Stimulated activated naive CD8-positive, alpha-beta T cell treated with anti-CD3 and anti-CD28 coated beads, Interleukin-15, Interleukin-2, amounts not matched to agents 100 ng/mL and 50 ng/mL, for 24 hours (primary cell): ENCODE data around the gene RUBCNL.
A peak's percentile ranks its signal among the peaks of the same experiment; 100 is the strongest.
"Not testable (repeated sequence)": the region's sequence is repeated elsewhere in the genome, so short reads cannot be mapped to it uniquely, and the experiment has no call there.

Experiments
- H3K27ac Mint-ChIP-seq: one replicate; pipeline ENCODE4 v1.8.0; 2021; ENCODE audit warnings: mild to moderate bottlenecking, mixed read lengths
- H3K27me3 Mint-ChIP-seq: one replicate; pipeline ENCODE4 v1.8.0; 2021; ENCODE audit warnings: mixed read lengths
- H3K36me3 Mint-ChIP-seq: one replicate; pipeline ENCODE4 v1.8.0; 2021; ENCODE audit warnings: low read depth, mixed read lengths
- H3K4me1 Mint-ChIP-seq: one replicate; pipeline ENCODE4 v1.8.0; 2021; ENCODE audit warnings: low read depth, mixed read lengths
- H3K4me3 Mint-ChIP-seq: one replicate; pipeline ENCODE4 v1.8.0; 2021; ENCODE audit warnings: mild to moderate bottlenecking, mixed read lengths
- H3K9me3 Mint-ChIP-seq: one replicate; pipeline ENCODE4 v1.8.0; 2021; ENCODE audit warnings: mixed read lengths

RUBCNL gene

GRCh38 chr13:46387064-46387851 is at the start of gene RUBCNL:
TSS of gene RUBCNL (minus strand) at chr13:46387252. CDS start at chr13:46372475, 14,777 bp downstream.
- Mint-ChIP-seq H3K36me3 (no peaks in the 10 kb centered on the region), H3K27ac (peak within 1 kb of the TSS; percentile 43), H3K27me3 (peaks cover 35% of the 10 kb centered on the region), H3K4me3 (peak within 1 kb of the TSS; percentile 80), H3K9me3 (no peaks in the 10 kb centered on the region), H3K4me1 (peaks cover 43% of the 10 kb centered on the region)

DNA sequence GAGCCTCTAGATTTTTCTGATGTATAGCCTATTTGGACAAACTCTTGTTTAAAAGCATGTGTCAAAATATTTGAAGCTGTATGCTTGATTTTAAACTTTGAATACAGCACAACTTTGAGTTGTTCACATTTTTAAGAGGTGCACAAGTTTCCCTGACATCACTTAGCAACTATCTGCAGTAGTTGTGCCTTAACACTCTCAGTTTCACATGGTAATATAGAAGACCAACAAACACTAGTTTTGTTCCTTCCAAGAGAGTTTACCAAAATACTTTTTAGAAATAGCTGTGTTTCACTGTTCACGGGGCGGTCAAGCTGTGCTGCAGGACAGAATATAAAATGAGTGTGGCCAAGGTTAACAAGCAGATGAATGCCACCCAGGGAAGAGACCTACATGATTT is 42.5 kb upstream of the RUBCNL start:
- not testable (repeated sequence) for H3K4me1 Mint-ChIP-seq, H3K4me3 Mint-ChIP-seq, H3K36me3 Mint-ChIP-seq, H3K27me3 Mint-ChIP-seq, H3K27ac Mint-ChIP-seq, H3K9me3 Mint-ChIP-seq

DNA sequence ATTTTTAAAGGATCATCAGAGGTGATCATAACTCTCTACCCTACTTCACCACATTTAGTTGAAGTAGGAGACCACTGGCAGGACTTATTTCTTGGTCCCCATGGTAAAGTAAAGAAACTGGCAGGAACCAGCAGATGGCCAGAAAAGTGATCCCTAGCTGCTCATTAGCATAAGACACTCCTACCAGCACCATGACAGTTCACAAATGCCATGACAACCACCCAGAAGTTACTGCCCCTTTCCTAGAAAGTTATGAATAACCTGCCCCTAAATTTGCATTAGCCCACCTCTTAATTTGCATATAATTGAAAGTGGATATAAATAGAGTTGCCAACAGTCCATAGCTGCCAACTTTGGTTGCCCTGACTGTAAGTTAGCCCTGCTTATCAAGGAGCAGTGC is 18.4 kb upstream of the RUBCNL start:
- Mint-ChIP-seq H3K9me3 (peaks cover 2% of the 10 kb centered on the region), H3K27me3 (no peaks in the 10 kb centered on the region), H3K36me3 (no peaks in the 10 kb centered on the region), H3K27ac (no peak overlapping the region), H3K4me1 (peaks cover 24% of the 10 kb centered on the region), H3K4me3 (no peak overlapping the region)

- H3K27ac Mint-ChIP-seq = no peak overlapping the region
Observed at GRCh38 chr13:46404733-46405100, 17.7 kb upstream of the RUBCNL start.

GRCh38 chr13:46403851-46404732 is 17.0 kb upstream of the RUBCNL start:
- H3K27ac Mint-ChIP-seq = no peak overlapping the region
- no peaks in the 10 kb centered on the region for H3K27me3 Mint-ChIP-seq
- no peaks in the 10 kb centered on the region for H3K36me3 Mint-ChIP-seq
- peaks cover 24% of the 10 kb centered on the region for H3K4me1 Mint-ChIP-seq
- H3K9me3 Mint-ChIP-seq = no peaks in the 10 kb centered on the region
- H3K4me3 Mint-ChIP-seq = no peak overlapping the region

More at GRCh38 chr13:46404733-46405100, 17.7 kb upstream of the RUBCNL start:
- Mint-ChIP-seq H3K27me3 (no peaks in the 10 kb centered on the region), H3K4me1 (peaks cover 24% of the 10 kb centered on the region), H3K9me3 (no peaks in the 10 kb centered on the region), H3K4me3 (no peak overlapping the region), H3K36me3 (no peaks in the 10 kb centered on the region)

- Mint-ChIP-seq H3K27me3 (no peaks in the 10 kb centered on the region), H3K9me3 (no peaks in the 10 kb centered on the region), H3K4me3 (no peak overlapping the region), H3K36me3 (no peaks in the 10 kb centered on the region), H3K4me1 (peaks cover 24% of the 10 kb centered on the region), H3K27ac (no peak overlapping the region)
Observed at GRCh38 chr13:46402178-46402577, 15.1 kb upstream of the RUBCNL start.

DNA sequence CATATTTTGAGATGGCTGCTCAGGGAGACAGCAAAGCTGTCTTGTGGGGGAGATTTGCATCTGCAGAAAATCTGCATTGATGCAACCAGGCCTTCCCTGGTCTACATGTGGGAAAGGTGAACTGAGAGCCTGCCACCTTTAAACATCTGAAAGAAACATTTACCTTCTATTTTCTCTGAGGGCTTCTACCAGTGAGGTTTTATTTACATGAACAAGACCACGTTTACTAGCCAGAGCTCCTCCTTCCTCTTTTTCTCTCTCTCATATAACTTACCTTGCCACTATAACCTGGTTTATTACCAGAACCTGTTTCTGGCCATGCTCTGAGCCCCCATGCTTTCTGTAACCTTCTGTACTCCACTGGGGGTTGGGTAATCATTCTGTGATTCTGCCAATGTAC is 14.4 kb upstream of the RUBCNL start:
- peaks cover 24% of the 10 kb centered on the region for H3K4me1 Mint-ChIP-seq
- H3K27me3 Mint-ChIP-seq = no peaks in the 10 kb centered on the region
- H3K27ac Mint-ChIP-seq = no peak overlapping the region
- H3K36me3 Mint-ChIP-seq = no peaks in the 10 kb centered on the region
- H3K9me3 Mint-ChIP-seq = no peaks in the 10 kb centered on the region
- no peak overlapping the region for H3K4me3 Mint-ChIP-seq

DNA sequence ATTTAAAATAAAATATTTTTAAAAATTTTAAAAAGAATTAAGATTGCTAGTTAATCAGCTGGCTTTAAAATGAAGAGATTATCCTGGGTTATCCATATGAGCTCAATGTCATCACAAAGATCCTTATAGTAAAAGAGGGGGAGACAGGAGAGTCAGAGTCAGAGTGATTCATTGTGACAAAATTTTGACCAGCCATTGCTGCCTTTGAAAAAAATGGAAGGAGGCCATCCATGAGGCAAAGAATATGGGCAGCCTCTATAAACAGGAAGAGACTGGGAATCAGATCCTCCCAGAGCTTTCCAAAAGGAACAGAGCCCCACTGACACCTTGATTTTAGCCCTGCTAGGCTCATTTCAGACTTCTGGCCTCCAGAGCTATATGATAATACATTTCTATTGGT is 9.3 kb upstream of the RUBCNL start:
- H3K27me3 Mint-ChIP-seq = no peaks in the 10 kb centered on the region

DNA sequence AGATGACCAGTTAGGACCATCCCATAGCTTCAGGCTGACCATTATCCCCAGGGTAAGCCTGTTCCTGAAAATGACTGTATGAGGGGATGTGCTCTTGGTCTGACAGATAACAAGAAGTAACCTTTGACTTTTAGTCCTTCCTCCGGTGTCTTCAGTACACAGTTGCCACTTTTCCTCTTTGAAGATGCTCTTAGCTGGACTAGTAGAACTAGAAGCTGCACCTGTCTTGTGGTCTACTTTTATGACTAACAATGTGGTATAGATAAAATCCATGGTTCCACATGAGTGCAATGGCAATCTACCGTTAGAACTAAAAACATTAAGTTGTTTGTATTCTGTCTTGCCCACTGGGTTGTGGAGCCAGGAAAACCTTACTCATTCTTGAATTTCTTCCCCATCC is 5.9 kb upstream of the RUBCNL start:
- no peak overlapping the region for H3K4me3 Mint-ChIP-seq

More for the DNA sequence above, 9.3 kb upstream of the RUBCNL start:
- Mint-ChIP-seq H3K27ac (no peak overlapping the region), H3K9me3 (no peaks in the 10 kb centered on the region), H3K36me3 (no peaks in the 10 kb centered on the region), H3K4me1 (peaks cover 17% of the 10 kb centered on the region), H3K4me3 (no peak overlapping the region)

GRCh38 chr13:46389457-46390451 is 2.7 kb upstream of the RUBCNL start:
- Mint-ChIP-seq H3K4me1 (peaks cover 50% of the 10 kb centered on the region), H3K36me3 (no peaks in the 10 kb centered on the region), H3K9me3 (no peaks in the 10 kb centered on the region), H3K4me3 (no peak overlapping the region), H3K27me3 (peaks cover 26% of the 10 kb centered on the region), H3K27ac (peak overlapping the region; percentile 78)

More for the DNA sequence above, 5.9 kb upstream of the RUBCNL start:
- Mint-ChIP-seq H3K36me3 (no peaks in the 10 kb centered on the region), H3K27me3 (no peaks in the 10 kb centered on the region), H3K9me3 (no peaks in the 10 kb centered on the region), H3K4me1 (peaks cover 39% of the 10 kb centered on the region), H3K27ac (peak overlapping the region; percentile 41)

DNA sequence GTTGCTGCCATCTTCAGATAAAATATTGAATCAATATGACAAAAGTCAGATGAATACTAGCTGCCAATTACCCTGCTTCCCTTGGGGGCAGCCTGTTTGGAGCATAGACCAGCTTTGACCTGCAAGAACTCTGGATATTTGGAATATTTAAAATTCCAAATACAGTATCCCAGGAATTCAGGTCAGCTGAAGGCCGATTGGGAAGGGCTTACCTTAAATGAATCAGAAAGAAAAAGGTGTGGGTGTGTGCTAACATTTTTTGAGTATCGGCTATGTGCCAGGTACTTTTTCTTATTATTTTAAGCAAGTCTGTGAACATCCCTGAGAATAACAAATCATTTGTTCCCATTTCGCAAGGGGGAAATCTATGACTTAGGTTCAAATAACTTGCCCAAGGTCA is 1.8 kb upstream of the RUBCNL start:
- peaks cover 50% of the 10 kb centered on the region for H3K4me1 Mint-ChIP-seq

DNA sequence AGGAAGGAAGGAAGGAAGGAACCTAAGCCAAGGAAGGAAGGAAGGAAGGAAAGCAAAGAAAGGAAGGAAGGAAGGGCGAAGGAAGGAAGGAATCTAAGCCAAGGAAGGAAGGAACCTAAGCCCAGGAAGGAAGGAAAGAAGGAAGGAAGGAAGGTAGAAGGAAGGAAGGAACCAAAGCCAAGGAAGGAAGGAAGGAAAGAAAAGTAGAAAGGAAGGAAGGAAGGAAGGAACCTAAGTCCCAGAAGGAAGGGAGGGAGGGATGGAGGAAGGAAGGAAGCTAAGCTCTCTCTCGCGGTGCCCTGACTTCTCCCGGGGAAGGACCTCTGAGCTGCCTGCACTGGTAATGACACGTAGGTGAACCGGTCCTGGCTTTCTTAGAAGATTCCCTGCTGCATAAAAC is 1.3 kb upstream of the RUBCNL start:
- peak overlapping the region; percentile 30 for H3K4me3 Mint-ChIP-seq
- peaks cover 47% of the 10 kb centered on the region for H3K4me1 Mint-ChIP-seq
- H3K27me3 Mint-ChIP-seq = peaks cover 32% of the 10 kb centered on the region
- H3K36me3 Mint-ChIP-seq = no peaks in the 10 kb centered on the region
- H3K9me3 Mint-ChIP-seq = no peaks in the 10 kb centered on the region
- peak overlapping the region; percentile 61 for H3K27ac Mint-ChIP-seq

More for the DNA sequence above, 1.8 kb upstream of the RUBCNL start:
- Mint-ChIP-seq H3K4me3 (peak overlapping the region; percentile 30), H3K9me3 (no peaks in the 10 kb centered on the region), H3K27ac (peak overlapping the region; percentile 21), H3K27me3 (peaks cover 28% of the 10 kb centered on the region), H3K36me3 (no peaks in the 10 kb centered on the region)

- H3K4me1 Mint-ChIP-seq = peaks cover 43% of the 10 kb centered on the region
- peak overlapping the region; percentile 80 for H3K4me3 Mint-ChIP-seq
- peak overlapping the region; percentile 43 for H3K27ac Mint-ChIP-seq
- H3K36me3 Mint-ChIP-seq = no peaks in the 10 kb centered on the region
- H3K27me3 Mint-ChIP-seq = peaks cover 35% of the 10 kb centered on the region
- H3K9me3 Mint-ChIP-seq = no peaks in the 10 kb centered on the region
Observed at GRCh38 chr13:46386392-46387063, 524 bp downstream of the RUBCNL start.

DNA sequence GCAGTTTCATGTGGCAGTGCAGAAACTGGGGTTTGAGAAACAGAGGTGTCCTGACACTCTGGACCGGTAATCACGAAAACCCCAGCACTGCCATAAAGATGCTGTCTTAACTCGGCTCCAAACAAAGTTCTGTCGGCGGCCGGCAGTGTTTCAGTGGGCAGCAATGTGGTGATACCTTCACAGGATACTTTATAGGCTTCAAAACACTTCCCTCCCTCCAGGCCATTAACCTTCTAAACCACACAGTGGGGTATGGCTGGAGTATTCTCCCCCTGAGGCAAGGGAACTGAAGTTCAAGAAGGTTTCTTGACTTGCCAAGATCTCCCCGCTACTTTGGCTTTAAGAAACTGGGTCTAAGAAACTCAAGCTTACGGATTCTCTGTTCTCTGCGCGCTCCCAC is 1.1 kb downstream of the RUBCNL start:
- Mint-ChIP-seq H3K4me1 (peaks cover 43% of the 10 kb centered on the region), H3K9me3 (no peaks in the 10 kb centered on the region), H3K4me3 (peak overlapping the region; percentile 80), H3K27me3 (peaks cover 35% of the 10 kb centered on the region), H3K27ac (peak overlapping the region; percentile 43), H3K36me3 (no peaks in the 10 kb centered on the region)
